NOMO-1 (cell line): ENCODE measurements around the gene SH2D3C.
A peak's percentile ranks its signal among the peaks of the same experiment; 100 is the strongest.

Experiments
- DNase-seq, 2 experiments: peaks; one replicate each; lab custom pipeline; 2025; ENCODE audit not compliant: unreplicated experiment in 2 of 2; lab: John Stamatoyannopoulos, UW

SH2D3C gene

DNA sequence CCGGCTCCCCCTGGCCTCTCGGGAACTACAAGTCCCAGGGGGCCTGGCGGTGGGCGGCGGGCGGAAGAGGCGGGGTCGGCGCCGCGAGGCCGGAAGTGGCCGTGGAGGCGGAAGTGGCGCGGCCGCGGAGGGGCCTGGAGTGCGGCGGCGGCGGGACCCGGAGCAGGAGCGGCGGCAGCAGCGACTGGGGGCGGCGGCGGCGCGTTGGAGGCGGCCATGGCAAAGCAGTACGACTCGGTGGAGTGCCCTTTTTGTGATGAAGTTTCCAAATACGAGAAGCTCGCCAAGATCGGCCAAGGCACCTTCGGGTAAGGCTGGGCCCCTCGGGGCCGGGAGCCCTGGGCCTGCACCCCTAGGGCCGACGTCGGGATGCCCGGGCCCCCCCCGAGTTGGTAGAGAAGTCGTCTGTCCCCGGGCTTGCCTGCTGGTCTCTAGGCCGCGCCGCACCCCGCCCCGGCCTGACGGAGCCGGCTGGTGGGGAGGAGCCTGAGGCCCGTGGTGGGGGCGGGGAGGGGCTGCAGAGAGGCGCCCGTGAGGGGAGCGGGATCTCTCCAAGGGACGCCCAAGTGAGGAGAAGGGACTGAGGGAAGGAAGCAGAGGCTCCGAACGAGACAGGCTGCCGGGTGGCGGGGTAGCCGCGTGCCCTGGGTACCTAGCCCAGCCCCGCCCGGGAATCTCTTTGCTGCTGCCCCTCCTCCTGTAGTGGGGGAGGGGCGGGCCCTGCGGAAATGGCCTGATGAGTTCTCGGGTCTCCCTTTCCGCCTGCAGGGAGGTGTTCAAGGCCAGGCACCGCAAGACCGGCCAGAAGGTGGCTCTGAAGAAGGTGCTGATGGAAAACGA lies 7.7 kb upstream of the SH2D3C start, which contains the start of gene CDK9:
Gene CDK9, plus strand, starts transcription at position 102 of the 840 bp plus-strand sequence. Its CDS starts 115 bp downstream, at position 217.
- peak; percentile 68 to 88 for DNase-seq

GRCh38 chr9:127785023-127785932 lies 6.8 kb upstream of the SH2D3C start:
- DNase-seq, result peak; percentile 82 to 84

DNA sequence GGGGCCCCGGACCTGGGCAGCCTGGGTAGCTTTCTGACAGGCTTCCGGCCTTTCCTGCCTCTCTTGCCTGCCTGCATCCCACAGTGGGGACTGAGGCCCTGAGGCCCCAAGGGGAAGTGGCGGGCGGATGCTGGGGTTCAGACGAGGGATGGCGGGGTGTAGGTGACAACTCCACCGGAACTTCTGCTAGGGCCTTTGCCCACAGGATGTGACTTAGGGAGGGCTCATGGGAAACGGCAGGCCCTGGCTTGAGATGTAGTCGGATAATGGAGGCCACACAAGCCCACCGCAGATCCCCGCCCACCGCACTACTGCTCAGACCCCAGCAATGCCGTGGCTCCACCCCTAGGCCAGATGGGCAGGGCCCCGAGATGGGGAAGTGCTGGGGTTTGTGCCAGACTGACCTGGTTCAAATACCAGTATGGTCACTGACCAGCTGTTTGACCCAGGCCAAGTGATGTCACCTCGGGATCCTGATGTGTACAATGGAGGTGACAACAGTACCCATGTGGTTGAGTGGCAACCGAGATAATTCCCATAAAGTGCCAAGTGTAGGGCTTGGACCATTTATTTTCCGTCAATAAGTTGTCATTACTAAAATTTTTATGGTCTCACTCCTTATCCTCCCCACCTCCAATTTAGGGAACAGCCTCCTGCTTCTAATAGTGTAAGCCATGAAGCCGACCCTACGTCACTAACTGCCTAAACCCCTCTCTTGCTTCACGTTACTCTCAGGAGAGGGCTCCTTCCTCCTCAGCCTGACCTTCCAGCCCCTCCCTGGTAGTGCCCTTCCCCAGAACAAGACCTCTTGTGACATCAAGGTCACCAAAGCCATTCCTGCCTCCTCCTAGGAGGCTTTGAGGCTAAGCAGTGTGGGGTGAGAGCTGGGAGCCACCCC lies 4.9 kb upstream of the SH2D3C start:
- DNase-seq, result peak; percentile 94 to 97

GRCh38 chr9:127781806-127782205 lies 3.3 kb upstream of the SH2D3C start:
- DNase-seq, result no peak

DNA sequence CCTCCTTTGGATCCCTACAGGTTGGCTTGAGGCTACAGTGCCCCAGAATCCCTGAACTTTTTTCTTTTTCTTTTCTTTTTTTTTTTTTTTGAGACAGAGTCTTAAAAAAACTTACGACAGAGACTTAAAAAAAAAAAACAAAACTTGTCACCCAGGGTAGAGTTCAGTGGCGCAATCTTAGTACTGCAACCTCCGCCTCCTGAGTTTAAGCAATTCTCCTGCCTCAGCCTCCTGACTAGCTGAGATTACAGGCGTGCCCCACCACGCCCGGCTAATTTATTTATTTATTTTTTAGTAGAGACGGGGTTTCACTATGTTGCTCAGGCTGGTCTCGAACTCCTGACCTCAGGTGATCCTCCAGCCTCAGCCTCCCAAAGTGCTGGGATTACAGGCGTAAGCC lies 2.4 kb upstream of the SH2D3C start:
- peak; percentile 58 to 73 for DNase-seq

DNA sequence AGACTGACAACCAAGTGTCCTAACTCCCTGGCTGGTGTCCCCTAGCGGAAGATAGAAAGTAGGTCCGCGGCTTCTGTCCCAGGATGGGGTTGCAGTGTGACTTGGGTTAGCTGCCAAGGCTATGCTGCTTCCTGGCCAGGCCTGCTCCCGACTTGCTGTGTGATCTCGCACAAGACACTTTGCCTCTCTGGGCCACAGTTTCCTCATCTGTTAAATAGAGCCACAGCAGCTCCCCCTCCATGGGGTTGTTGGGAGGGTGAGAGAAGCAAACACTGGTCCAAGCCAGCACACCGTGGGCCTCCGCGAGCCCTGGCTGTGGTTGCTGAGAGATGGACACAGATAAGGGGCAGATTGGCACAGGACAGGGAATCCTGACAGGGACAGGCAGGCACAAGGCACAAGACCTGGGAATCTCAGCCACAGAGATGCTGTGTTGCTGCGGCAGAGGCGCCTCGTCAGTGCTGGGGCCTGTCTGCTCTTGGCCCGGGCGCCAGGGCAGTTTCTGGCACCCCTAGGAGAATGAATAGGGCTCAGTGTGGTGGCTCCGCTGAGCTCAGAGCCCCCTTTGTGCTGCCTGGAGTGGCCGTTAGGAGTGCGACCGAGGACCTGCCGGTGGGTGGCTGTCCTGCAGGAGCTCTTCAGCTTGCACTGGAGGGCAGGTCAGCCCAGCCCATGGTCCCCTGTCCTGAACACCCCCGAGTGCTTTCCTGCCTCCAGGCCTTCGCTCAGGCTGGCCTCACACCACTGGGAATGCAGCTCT lies 1.8 kb upstream of the SH2D3C start:
- DNase-seq, result no peak

DNA sequence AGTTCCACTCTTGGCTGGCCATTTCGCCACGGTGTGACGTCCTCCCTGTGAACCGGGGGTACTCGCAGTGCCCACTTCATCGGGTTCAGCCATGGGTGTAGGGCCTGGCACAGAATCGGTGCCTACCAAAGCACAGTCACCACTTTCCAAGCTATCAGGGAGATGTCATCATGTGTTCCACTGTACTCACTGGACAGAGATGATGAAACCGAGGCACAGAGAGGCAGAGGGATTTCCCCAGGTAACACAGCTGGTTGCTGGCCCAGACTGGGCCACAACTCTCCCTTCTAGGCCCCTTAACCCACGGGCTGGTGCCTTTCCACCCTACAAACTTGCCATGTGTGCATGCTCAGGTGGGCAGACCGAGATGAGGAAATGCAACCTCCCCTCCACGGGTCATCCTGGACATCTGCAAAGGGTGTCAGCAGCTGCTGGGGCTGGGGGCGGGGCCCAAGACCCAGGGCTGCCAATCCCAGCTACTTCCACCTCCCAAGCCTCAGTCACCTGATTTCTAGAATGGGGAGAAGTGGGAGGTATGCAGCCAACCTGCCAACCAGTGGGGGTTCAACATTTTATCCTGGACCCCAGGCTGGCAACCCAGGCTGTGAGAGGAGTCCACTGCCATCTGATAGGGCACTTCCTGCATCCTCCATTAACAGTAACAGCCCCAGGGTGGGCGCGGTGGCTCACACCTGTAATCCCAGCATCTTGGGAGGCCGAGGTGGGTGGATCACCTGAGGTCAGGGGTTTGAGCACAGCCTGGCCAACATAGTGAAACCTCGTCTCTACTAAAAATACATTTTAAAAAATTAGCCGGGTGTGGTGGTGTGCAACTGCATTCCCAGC lies 893 bp upstream of the SH2D3C start:
- DNase-seq, result peak; percentile 71 to 74

DNA sequence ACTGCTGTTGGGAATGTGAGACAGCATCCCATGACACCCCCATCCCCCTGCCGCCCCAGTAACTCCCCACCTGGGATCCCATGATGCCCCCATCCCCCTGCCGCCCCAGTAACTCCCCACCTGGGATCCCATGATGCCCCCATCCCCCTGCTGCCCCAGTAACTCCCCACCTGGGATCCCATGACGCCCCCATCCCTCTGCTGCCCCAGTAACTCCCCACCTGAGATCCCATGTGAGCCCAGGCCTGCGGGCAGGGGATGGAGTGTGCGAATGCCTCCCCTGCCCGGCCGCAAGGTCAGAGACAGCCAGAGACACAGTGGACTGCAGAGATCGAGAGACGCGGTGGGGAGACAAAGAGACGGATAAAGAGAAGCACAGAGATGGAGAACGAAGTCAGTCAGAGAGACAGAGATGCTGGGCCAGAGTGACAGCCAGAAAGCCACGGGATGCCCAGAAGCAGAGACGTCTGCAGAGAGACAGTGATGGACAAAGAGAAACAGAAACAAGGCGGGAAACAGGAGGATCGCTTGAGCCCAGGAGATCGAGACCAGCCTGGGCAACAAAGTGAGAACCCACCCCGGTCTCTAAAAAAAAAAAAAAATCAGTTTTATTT lies 992 bp downstream of the SH2D3C start:
- DNase-seq, result no peak

DNA sequence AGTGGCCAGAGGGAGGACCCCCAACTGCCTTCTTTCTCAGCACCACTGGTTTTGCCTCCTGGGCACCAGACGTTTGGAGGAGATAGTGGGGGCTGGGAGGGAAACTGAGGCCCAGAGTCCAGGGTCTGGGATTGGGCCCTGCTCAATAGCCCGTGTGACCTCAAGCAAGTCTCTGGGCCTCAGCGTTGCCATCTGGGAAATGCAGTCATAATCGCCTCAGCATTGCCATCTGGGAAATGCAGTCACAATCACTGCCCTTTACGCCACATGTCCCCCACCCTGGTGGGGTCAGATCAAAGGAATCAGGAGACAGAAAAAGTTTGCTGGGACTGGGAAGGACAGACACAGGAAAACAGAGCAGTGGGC lies 1.6 kb downstream of the SH2D3C start:
- DNase-seq, result no peak

DNA sequence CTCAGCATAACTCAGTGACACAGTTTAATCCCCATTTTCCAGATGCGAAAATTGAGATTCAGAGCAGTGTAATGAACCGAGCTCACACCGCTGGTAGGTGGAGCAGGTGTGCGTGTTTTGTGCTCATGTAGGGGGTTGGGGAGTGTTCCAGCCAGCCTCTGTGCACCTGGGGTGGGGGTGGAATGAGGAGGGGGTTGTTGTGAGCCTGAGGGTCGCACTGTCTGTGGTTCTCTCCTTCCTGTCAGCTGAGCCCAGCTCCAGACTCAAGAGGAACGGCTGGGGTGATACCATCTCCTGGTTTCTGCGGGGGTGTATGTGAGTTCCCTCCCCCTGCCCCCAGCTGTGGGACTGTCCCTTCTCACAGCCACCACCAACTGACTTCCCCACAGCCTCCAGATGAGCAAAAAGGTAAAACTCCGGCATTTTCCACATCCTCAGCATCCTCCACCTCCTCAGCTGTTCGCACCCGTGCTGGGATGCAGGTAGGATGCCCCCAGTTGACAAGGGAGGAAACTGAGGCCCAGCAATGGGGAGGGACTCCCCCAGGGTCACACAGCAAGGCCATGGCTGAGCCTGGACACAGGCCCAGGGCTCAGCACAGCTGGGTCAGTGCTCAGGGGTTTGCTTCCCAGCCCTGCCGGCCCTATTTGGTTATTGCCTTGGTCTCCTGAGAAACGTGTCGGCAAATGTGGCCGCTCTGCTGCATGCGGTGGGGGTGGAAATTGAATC lies 2.1 kb downstream of the SH2D3C start:
- peak; percentile 59 to 63 for DNase-seq

DNA sequence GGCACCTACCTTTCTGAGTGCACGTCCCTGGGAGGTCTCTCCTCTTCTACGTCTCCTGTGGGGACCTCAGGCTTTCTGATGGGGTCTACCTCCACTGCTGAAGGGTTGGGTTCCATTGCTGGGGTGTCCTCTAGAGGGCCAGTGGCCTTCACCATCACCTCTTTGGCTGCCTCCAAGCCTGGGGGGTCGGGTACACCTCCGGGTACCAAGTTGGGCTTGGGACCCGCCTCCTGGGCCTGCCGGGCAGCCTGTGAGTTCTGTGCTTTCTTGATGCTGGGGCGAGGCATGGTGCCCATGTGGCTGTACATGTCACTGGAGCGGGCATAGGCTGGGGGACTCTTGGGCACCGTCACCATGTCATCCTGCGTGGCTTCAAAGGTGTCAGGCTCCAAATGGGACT lies 4.5 kb downstream of the SH2D3C start:
- DNase-seq, result no peak

- DNase-seq, result no peak
These were observed 5.2 kb downstream of the SH2D3C start for GRCh38 chr9:127773272-127773671.

- no peak for DNase-seq
These were observed 5.9 kb downstream of the SH2D3C start for GRCh38 chr9:127772603-127773002.

DNA sequence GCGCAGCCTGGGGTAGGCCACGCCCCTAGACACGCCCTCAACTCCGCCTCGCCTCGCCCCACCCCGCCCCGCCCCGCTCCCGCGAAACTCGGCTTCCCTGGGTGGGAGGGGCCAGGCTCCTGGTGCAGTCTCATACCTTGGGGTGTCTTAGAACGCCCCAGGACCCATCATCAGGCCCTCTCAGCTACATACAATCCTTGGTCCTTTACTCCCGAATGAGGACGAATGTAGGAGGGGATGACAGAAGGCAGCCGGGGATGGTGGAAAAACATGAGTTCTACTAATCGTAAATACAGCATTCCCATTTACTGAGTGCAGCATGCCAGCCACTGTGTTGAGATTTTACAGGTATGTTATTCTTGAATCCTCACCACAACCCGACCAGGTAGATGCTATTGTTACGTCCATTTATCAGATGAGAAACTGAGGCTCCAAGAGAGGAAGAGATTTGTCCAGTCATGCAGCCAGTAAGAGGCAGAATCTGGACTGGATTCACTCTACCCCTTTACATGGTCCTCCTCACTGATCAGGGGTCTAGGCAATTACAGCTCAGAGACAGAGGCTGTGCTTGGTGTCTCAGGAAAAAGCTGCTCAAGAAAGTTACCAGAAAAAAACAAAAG lies 6.8 kb downstream of the SH2D3C start:
- DNase-seq, result no peak

GRCh38 chr9:127770905-127771569 lies 7.4 kb downstream of the SH2D3C start:
- DNase-seq, result peak; percentile 97 to 99

- no peak for DNase-seq
These were observed 7.9 kb downstream of the SH2D3C start for GRCh38 chr9:127770583-127770904.

DNA sequence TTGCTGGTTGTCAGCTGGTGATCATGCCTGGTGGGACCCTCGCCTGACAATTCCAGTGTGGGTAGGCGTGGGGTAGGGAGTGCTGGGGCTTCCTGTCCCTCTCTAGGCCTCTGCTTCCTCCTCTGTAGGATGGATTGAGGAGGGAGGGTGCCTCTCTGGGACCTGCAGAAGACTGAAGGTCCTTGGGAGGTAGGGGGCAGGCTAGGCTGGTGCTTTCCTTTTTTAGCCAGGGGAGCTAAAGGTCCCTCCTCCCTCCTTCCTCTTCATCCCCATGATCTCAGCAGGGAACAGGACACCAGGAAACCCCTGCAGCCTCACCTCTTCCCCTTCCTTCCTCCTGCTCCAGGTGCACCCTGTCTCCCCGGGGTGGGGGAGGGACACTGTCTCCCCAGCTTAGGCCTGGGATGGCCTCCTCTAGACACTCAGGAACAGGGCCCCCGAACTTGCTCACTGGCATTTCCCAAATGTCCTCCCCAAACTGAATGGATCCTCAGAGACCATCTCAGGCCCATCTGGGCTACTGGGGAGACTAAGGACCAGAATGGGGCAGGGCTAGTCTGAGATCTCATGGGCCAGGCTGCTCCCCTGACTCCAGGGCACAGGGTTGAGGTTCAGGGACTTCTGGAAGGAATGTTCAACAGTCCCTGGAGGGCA lies 8.4 kb downstream of the SH2D3C start:
- no peak for DNase-seq
